Camera-type eye (tissue), 1 donor: ENCODE results near the gene BSG. TPM values are rescaled to one million over a fixed set of nuclear protein-coding genes. Genes with fewer than 3 reads are reported as not detected.

Experiments used
- total RNA-seq: library from RNA; depleted of rRNA; stranded (reverse); fragments of >200 nt; gene quantifications from one replicate; pipeline ENCODE4 v1.2.3, GENCODE V29; 2014

BSG gene
- total RNA-seq = 413 TPM

GRCh38 chr19:572140-572742 lies at the start of gene BSG:
Gene BSG (plus strand): TSS chr19:572596. CDS start chr19:572635, 39 bp downstream.

GRCh38 chr19:531753-532560 lies 40.4 kb upstream of the BSG start, which contains the start of gene CDC34:
Gene CDC34 (plus strand): TSS chr19:531760. CDS start chr19:531932, 172 bp downstream.

DNA sequence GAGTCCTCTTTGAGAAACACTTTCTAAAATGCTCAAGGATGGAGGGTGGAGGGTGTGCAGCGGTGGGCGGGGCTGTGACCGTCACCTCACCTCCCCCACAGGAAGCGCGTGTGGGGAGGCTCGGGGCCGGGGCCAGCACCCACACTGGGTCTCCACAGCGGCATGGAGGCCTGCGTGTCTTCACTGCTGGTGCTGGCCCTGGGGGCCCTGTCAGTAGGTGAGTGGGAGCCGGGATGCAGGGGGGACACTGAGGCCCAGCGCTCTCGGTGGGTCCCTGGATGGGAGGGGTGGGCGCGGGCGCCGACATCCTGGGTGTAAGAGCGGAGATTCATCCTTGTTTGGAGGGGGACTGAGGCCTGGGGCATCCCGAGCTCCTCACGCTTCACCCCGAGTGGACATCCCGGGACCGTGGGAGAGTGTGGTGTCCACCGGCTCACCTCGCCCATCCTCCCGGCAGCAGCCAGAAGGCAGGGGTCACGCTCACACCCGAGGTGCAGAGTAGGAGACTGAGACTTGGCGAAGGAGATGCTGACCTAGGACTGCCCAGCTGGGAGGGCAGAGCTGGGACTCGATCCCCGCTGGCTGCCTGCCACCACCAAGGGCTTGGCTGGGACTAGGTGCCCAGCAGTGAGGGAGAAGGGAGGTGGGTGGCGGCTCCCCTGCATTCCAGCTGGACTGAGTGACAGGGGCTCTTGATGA lies 28.3 kb upstream of the BSG start, which contains the start of gene GZMM:
Gene GZMM, plus strand, starts transcription at position 144 of the 699 bp plus-strand sequence. Its CDS starts 19 bp downstream, at position 163.

GRCh38 chr19:589693-590395 lies 17.4 kb downstream of the BSG start, which contains the start of gene HCN2:
Gene HCN2 (plus strand): TSS chr19:589881. CDS start chr19:589946, 65 bp downstream.

Other genes with a start within 250 kb of the BSG start
- gene MIER2, start 227.8 kb upstream of the BSG start, total RNA-seq = 32.2 TPM
- 3.8 TPM for gene C2CD4C, start 163.4 kb upstream of the BSG start, total RNA-seq
- gene SHC2, start 111.6 kb upstream of the BSG start, total RNA-seq = 22.5 TPM
- gene MADCAM1, start 76.1 kb upstream of the BSG start, total RNA-seq = 1.3 TPM
- gene TPGS1, start 65.1 kb upstream of the BSG start, total RNA-seq = 28.9 TPM
- 83.5 TPM for gene CDC34, start 40.8 kb upstream of the BSG start, total RNA-seq
- not detected for gene GZMM, start 28.5 kb upstream of the BSG start, total RNA-seq
- gene HCN2, start 17.3 kb downstream of the BSG start, total RNA-seq = 6.0 TPM
- 33.2 TPM for gene POLRMT, start 60.9 kb downstream of the BSG start, total RNA-seq
- gene FGF22, start 67.3 kb downstream of the BSG start, total RNA-seq = not detected
- gene RNF126, start 90.6 kb downstream of the BSG start, total RNA-seq = 25.8 TPM
- gene FSTL3, start 103.8 kb downstream of the BSG start, total RNA-seq = 36.6 TPM
- gene PRSS57, start 122.9 kb downstream of the BSG start, total RNA-seq = not detected
- 145 TPM for gene PALM, start 136.3 kb downstream of the BSG start, total RNA-seq
- 1.4 TPM for gene MISP, start 178.5 kb downstream of the BSG start, total RNA-seq
- gene PTBP1, start 224.9 kb downstream of the BSG start, total RNA-seq = 113 TPM
- gene PLPPR3, start 249.4 kb downstream of the BSG start, total RNA-seq = 21.2 TPM